H1 (cell line): ENCODE measurements around the gene PI4KA. TPM values are rescaled to one million over a fixed set of nuclear protein-coding genes. Genes with fewer than 3 reads are reported as not detected.

Experiments
- CTCF ChIA-PET: fragments of 300-600 bp; sonication (Branson Sonifier 250); formaldehyde crosslinking; loops from one replicate; lab custom pipeline; 2021; ENCODE audit not compliant: partially characterized antibody; lab: Charles Lee
- POLR2A ChIA-PET: fragments of 300-600 bp; sonication (Branson Sonifier 250); formaldehyde crosslinking; loops from one replicate; lab custom pipeline; 2021; ENCODE audit warnings: inconsistent platforms; ENCODE audit not compliant: partially characterized antibody; lab: Charles Lee
- DNase-seq, 2 experiments: peaks; one replicate each; pipeline versions ENCODE4 v3.0.0 to v3.0.0-alpha.2; 2010 to 2022; ENCODE audit warnings: low spot score in 2 of 2, low read depth in 1 of 2, mixed read lengths in 1 of 2
- FAIRE-seq: peaks from 2 replicates; lab custom pipeline; 2011; peaks lifted over from hg19 to GRCh38; lab: Jason Lieb, UNC
- H2AFZ ChIP-seq: 2 replicates; pipeline ENCODE4 v1.8.1; 2012; ENCODE audit warnings: low read length, inconsistent platforms
- H2AK5ac ChIP-seq: 2 replicates; pipeline ENCODE4 v1.6.1; 2013; ENCODE audit warnings: low read depth, low read length
- H2BK120ac ChIP-seq: replicated peaks from 2 replicates; pipeline ENCODE3; 2013; ENCODE audit warnings: low read depth, low read length, inconsistent platforms
- H2BK12ac ChIP-seq: 2 replicates; pipeline ENCODE4 v1.6.1; 2013; ENCODE audit warnings: low read depth, low read length
- H2BK15ac ChIP-seq: 2 replicates; pipeline ENCODE4 v1.6.1; 2013; ENCODE audit warnings: low read length
- H2BK20ac ChIP-seq: 2 replicates; pipeline ENCODE4 v1.6.1; 2013; ENCODE audit warnings: low read length
- H2BK5ac ChIP-seq: 2 replicates; pipeline ENCODE4 v1.6.1; 2013; ENCODE audit warnings: low read depth, low read length
- H3K14ac ChIP-seq: 2 replicates; pipeline ENCODE4 v1.6.1; 2013; ENCODE audit warnings: inconsistent platforms; ENCODE audit not compliant: insufficient read length
- H3K18ac ChIP-seq: 2 replicates; pipeline ENCODE4 v1.6.1; 2013; ENCODE audit warnings: low read length; ENCODE audit errors: extremely low read depth
- H3K23ac ChIP-seq: 2 replicates; pipeline ENCODE4 v1.6.1; 2013; ENCODE audit warnings: inconsistent platforms; ENCODE audit not compliant: insufficient read length
- H3K23me2 ChIP-seq: 2 replicates; pipeline ENCODE4 v1.6.1; 2013; ENCODE audit warnings: low read depth, low read length
- H3K27ac ChIP-seq: 2 replicates; pipeline ENCODE4 v1.6.1; 2011; ENCODE audit warnings: low read depth, low read length, inconsistent platforms
- H3K27me3 ChIP-seq, 4 experiments: replicated peaks in 1 of 4; 1 replicate in 1 of 4; 2 replicates in 3 of 4; pipeline versions ENCODE4 v1.6.1 to v1.8.1; 2011 to 2013; ENCODE audit warnings: low read length in 3 of 4, mild to moderate bottlenecking in 3 of 4, inconsistent platforms in 2 of 4, mixed read lengths in 2 of 4, moderate library complexity in 1 of 4; ENCODE audit not compliant: control insufficient read depth in 3 of 4, insufficient read depth in 3 of 4; ENCODE audit errors: extremely low read depth in 1 of 4
- H3K36me3 ChIP-seq, 4 experiments: 2 replicates each; pipeline versions ENCODE4 v1.6.1 to v1.8.1; 2011 to 2013; ENCODE audit warnings: mild to moderate bottlenecking in 4 of 4, low read length in 3 of 4, moderate library complexity in 2 of 4, control low read depth in 1 of 4, inconsistent platforms in 1 of 4; ENCODE audit not compliant: insufficient read depth in 4 of 4, control insufficient read depth in 2 of 4
- H3K4ac ChIP-seq: replicated peaks from 2 replicates; pipeline ENCODE3; 2013; ENCODE audit warnings: low read length, low read depth, mixed read lengths, inconsistent platforms; ENCODE audit not compliant: insufficient read length
- H3K4me1 ChIP-seq, 4 experiments: replicated peaks in 1 of 4; 1 replicate in 1 of 4; 2 replicates in 3 of 4; pipeline versions ENCODE4 v1.6.1 to v1.8.1; 2011 to 2013; ENCODE audit warnings: low read length in 3 of 4, inconsistent platforms in 2 of 4, mixed read lengths in 1 of 4; ENCODE audit not compliant: insufficient read depth in 4 of 4, control insufficient read depth in 3 of 4
- H3K4me2 ChIP-seq, 2 experiments: 2 replicates each; pipeline versions ENCODE4 v1.6.1 to v1.8.1; 2011 to 2013; ENCODE audit warnings: low read depth in 2 of 2, low read length in 2 of 2, control low read depth in 1 of 2, inconsistent platforms in 1 of 2, mild to moderate bottlenecking in 1 of 2; ENCODE audit not compliant: insufficient read depth in 1 of 2
- H3K4me3 ChIP-seq, 4 experiments: fragments of 200-600, 300-600 bp in 1 of 4; sonication (generic), shearing (Covaris generic), sonication (Bioruptor Twin) in 1 of 4; 2 replicates each; pipeline versions ENCODE4 v1.5.1 to v1.8.1; 2011 to 2016; ENCODE audit warnings: low read length in 4 of 4, low read depth in 3 of 4, control low read depth in 2 of 4, inconsistent platforms in 2 of 4, mild to moderate bottlenecking in 2 of 4, mixed read lengths in 1 of 4, moderate library complexity in 1 of 4; ENCODE audit not compliant: insufficient read depth in 2 of 4; ENCODE audit errors: extremely low read depth in 1 of 4
- H3K56ac ChIP-seq: replicated peaks from 2 replicates; pipeline ENCODE3; 2013; ENCODE audit warnings: low read depth, mild to moderate bottlenecking, mixed read lengths, low read length, inconsistent platforms; ENCODE audit not compliant: insufficient read length
- H3K79me1 ChIP-seq: 2 replicates; pipeline ENCODE4 v1.6.1; 2013; ENCODE audit warnings: low read depth, low read length, control low read depth
- H3K79me2 ChIP-seq, 2 experiments: 2 replicates each; pipeline versions ENCODE4 v1.6.1 to v1.8.1; 2012 to 2013; ENCODE audit warnings: low read length in 2 of 2, mild to moderate bottlenecking in 2 of 2, inconsistent platforms in 1 of 2; ENCODE audit not compliant: insufficient read depth in 2 of 2, control insufficient read depth in 1 of 2
- H3K9ac ChIP-seq, 4 experiments: replicated peaks in 1 of 4; 1 replicate in 1 of 4; 2 replicates in 3 of 4; pipeline versions ENCODE4 v1.6.1 to v1.8.1; 2011 to 2013; ENCODE audit warnings: low read depth in 3 of 4, low read length in 3 of 4, control low read depth in 2 of 4, mild to moderate bottlenecking in 2 of 4, moderate library complexity in 2 of 4, inconsistent platforms in 1 of 4; ENCODE audit errors: extremely low read depth in 1 of 4
- H3K9me3 ChIP-seq, 2 experiments: 2 replicates each; pipeline versions ENCODE4 v1.6.1 to v1.8.1; 2012 to 2013; ENCODE audit warnings: mild to moderate bottlenecking in 2 of 2, moderate library complexity in 2 of 2, control low read depth in 1 of 2, inconsistent platforms in 1 of 2, low read depth in 1 of 2, low read length in 1 of 2, mixed read lengths in 1 of 2; ENCODE audit not compliant: insufficient read depth in 2 of 2
- H4K20me1 ChIP-seq, 2 experiments: replicated peaks in 1 of 2; 2 replicates each; pipeline versions ENCODE3 to v1.8.1; 2011 to 2013; ENCODE audit warnings: inconsistent platforms in 2 of 2, low read length in 2 of 2, mild to moderate bottlenecking in 1 of 2; ENCODE audit not compliant: insufficient read depth in 2 of 2, control insufficient read depth in 1 of 2
- H4K5ac ChIP-seq: 2 replicates; pipeline ENCODE4 v1.6.1; 2013; ENCODE audit warnings: low read length, low read depth, mixed read lengths, inconsistent platforms; ENCODE audit not compliant: insufficient read length
- H4K8ac ChIP-seq: 2 replicates; pipeline ENCODE4 v1.8.0; 2013; ENCODE audit warnings: mild to moderate bottlenecking, moderate library complexity, low read length, inconsistent platforms; ENCODE audit not compliant: insufficient read depth; ENCODE audit errors: extremely low read depth
- H4K91ac ChIP-seq: replicated peaks from 2 replicates; pipeline ENCODE3; 2013; ENCODE audit warnings: low read length, mixed read lengths, inconsistent platforms; ENCODE audit not compliant: insufficient read length
- POU5F1 ChIP-seq: IDR thresholded peaks from 2 replicates; pipeline ENCODE4 v1.6.1; 2011; ENCODE audit warnings: low read depth, mild to moderate bottlenecking, low read length, moderate library complexity
- SIN3A ChIP-seq, 2 experiments: IDR thresholded peaks in 1 of 2; conservative IDR thresholded peaks in 1 of 2; 2 replicates each; pipeline ENCODE4 v1.6.1; 2011 to 2012; ENCODE audit warnings: low read length in 2 of 2, improper control_type of control experiment in 1 of 2, low read depth in 1 of 2, mild to moderate bottlenecking in 1 of 2
- TBP ChIP-seq: IDR thresholded peaks from 2 replicates; pipeline ENCODE4 v1.6.1; 2011; ENCODE audit warnings: low read depth, low read length, improper control_type of control experiment
- WGBS, 2 experiments: shearing (Covaris generic) in 1 of 2; methylation state at CpG; one replicate each; pipeline versions ENCODE4 v1.1.6 to v1.1.7; 2013 to 2015; ENCODE audit warnings: low lambda C conversion rate in 2 of 2, mixed read lengths in 2 of 2, inconsistent platforms in 1 of 2, low coverage in 1 of 2, missing lambda C conversion rate in 1 of 2; ENCODE audit not compliant: insufficient replicate concordance in 2 of 2, insufficient coverage in 1 of 2, insufficient read length in 1 of 2; ENCODE audit errors: extremely low coverage in 1 of 2, missing lambda C conversion rate in 1 of 2; 5-methylcytosine and 5-hydroxymethylcytosine counted together
- polyA plus RNA-seq, 7 experiments: library from polyadenylated mRNA; depleted of rRNA in 3 of 7; stranded (reverse) in 5 of 7; unstranded in 2 of 7; fragments of >200 nt in 5 of 7; fragments of 200-250 nt in 2 of 7; gene quantifications; 1 replicate in 5 of 7; 2 replicates in 1 of 7; 4 replicates in 1 of 7; pipeline versions ENCODE4 v1.2.1 to v1.2.3, GENCODE V29; 2011 to 2013; ENCODE audit warnings: missing spikeins in 2 of 7, mixed read lengths in 2 of 7
- total RNA-seq: library from RNA; stranded (reverse); fragmentation: NEBNext Ultra II Directional; extraction: Animal tissue kit (Norgen Biotek cat#: 25700); gene quantifications from 2 replicates; pipeline ENCODE4 v1.2.1, GENCODE V29; 2021

PI4KA gene
- total and polyA plus RNA-seq, 2 of the 8 experiments (the other 6 are each of a cell fraction or from before 2014, with no cell fraction given) = 22.5 to 37.7 TPM

DNA sequence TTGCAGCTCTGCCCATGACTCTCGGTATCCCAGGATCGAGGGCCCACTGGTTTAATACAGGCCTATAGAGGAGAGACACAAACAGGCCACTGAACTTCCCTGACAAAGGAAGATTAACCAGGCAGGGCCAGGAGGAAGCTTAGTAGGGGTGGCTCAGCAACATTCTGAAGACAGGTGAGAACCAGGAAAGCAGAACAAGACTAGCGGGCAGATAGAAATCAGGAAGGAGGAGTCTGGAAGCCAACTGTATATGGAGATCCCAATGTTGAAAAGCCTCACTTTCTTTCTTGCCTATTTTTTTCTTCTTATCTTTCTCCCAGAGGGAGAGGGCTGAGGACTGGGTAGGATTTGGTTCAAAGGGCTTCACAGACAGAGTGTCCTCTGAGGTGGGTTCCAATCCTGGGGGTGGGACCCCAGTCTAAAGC is 5.4 kb downstream of the PI4KA start:
- DNase-seq (no peak), FAIRE-seq (no peak)
- Histone ChIP-seq H3K14ac (no peak overlapping the region), H3K27me3 (no peaks in the 10 kb centered on the region), H3K9me3 (no peaks in the 10 kb centered on the region), H3K23me2 (0 out of 2 replicates have a peak, but pooled peaks cover 3% of the 10 kb centered on the region), H4K8ac (no peak overlapping the region), H3K79me2 (peaks cover 0 to 47% of the 10 kb centered on the region in 2 experiments; a peak in 3 of 4 replicates), H2AK5ac (no peak overlapping the region), H3K4me2 (no peak overlapping the region), H2BK5ac (no peak overlapping the region), H2AFZ (no peak overlapping the region), H3K27ac (no peak overlapping the region), H3K36me3 (no peaks in the 10 kb centered on the region), H2BK12ac (no peak overlapping the region), H2BK120ac (no peak overlapping the region), H3K4me3 (no peak overlapping the region), H4K91ac (no peak overlapping the region), H3K4ac (no peak overlapping the region), H3K23ac (no peak overlapping the region), H3K18ac (no peak overlapping the region), H3K56ac (no peak overlapping the region), H3K9ac (no peak overlapping the region), H3K4me1 (peaks cover 5 to 12% (median 6%) of the 10 kb centered on the region in 4 experiments; a peak in 4 of 7 replicates), H4K5ac (no peak overlapping the region), H3K79me1 (peaks cover 4% of the 10 kb centered on the region), H2BK15ac (no peak overlapping the region), H2BK20ac (no peak overlapping the region), H4K20me1 (no peaks in the 10 kb centered on the region)
- 92% methylated on average over 3 of the region's 3 CpGs; no CpG with 5 or more reads in 1 of the 2 experiments for WGBS, 2 experiments
- POLR2A ChIA-PET = interaction anchor here (1.5 kb wide), 1 partner anchor 65 kb away, joined by 3 read pairs; no protein-coding TSS in a partner anchor
- CTCF ChIA-PET = interaction anchor here (0.6 kb wide), 1 partner anchor 33 kb away, joined by 3 read pairs; no protein-coding TSS in a partner anchor
- TF ChIP-seq POU5F1 (no peak), SIN3A (conservative IDR thresholded peaks at IDR 0.05 in 1 of 2, IDR thresholded peaks at IDR 0.05 in 1 of 2; ENCODE audit: low read depth in 1 of 2, low read length in 2 of 2) (no peak), TBP (no peak)
